ENCODE measurements around the gene MYL6B.

DNA sequence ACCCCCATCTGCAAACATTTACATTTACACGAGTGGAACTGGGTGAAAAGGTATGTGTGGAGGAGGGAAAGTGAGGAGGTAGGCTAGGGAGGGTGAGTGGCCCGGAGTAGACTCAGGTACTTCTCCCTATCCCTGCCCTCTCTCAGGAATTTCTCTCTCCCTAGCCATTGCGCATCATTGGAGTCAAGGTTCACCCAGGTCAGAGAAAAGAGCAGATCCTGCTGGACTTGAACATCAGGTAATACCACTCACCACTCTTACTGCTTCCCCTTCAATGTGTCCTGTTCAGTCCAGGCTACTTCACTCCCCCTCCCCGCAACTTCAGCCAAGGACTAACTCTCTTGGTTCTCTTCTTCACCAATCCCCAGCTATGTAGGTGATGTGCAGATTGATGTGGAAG lies 21.5 kb upstream of the MYL6B start:
- TF ChIP-seq POLR2AphosphoS5 (IDR thresholded peaks at IDR 0.05) = no peak
- no peak for TF ChIP-seq POLR2A (IDR thresholded peaks at IDR 0.05)

Data from breast epithelium (tissue), 3 donors.